Astrocyte of the cerebellum (primary cell): ENCODE data around the gene CCDC183.
A peak's percentile ranks its signal among the peaks of the same experiment; 100 is the strongest.

Experiments
- DNase-seq: peaks from one replicate; pipeline ENCODE4 v3.0.0-alpha.2; 2011; ENCODE audit warnings: low read depth
- H3K4me3 ChIP-seq: 2 replicates; pipeline ENCODE4 v1.5.1; 2011; ENCODE audit warnings: mild to moderate bottlenecking, low read depth, low read length, moderate library complexity
- CTCF ChIP-seq: IDR thresholded peaks from 2 replicates; pipeline ENCODE4 v1.5.1; 2012; ENCODE audit warnings: low read length, low read depth, moderate library complexity, mild to moderate bottlenecking; ENCODE audit errors: missing control alignments
- in situ Hi-C: cut with HindIII; loops from 2 replicates; pipeline ENCODE4 v1.10.0; 2017; ENCODE audit warnings: low sequenced_read_pairs

CCDC183 gene

GRCh38 chr9:136849038-136849959 lies 53.2 kb downstream of the CCDC183 start, which contains the start of gene PHPT1:
Gene PHPT1 (plus strand): TSS chr9:136849409. CDS start chr9:136849431, 22 bp downstream.
- in situ Hi-C loops: no loop called here
- TF ChIP-seq CTCF: no peak
- H3K4me3 ChIP-seq: peak within 1 kb of the TSS; percentile 70
- DNase-seq: peak; percentile 98

GRCh38 chr9:136849960-136850865 lies 54.1 kb downstream of the CCDC183 start:
- in situ Hi-C loops: no loop called here
- no peak for DNase-seq
- no peak for TF ChIP-seq CTCF
- peak overlapping the region; percentile 70 for H3K4me3 ChIP-seq

GRCh38 chr9:136850866-136851775 lies 55.0 kb downstream of the CCDC183 start:
- no peak for DNase-seq
- no peak overlapping the region for H3K4me3 ChIP-seq
- in situ Hi-C loops: no loop called here
- no peak for TF ChIP-seq CTCF

GRCh38 chr9:136851941-136852663 lies 56.0 kb downstream of the CCDC183 start, which contains the start of gene MAMDC4:
Gene MAMDC4 (plus strand): TSS chr9:136852346. CDS start chr9:136852417, 71 bp downstream.
- TF ChIP-seq CTCF: no peak
- H3K4me3 ChIP-seq: no peak within 1 kb of the TSS
- in situ Hi-C loops: no loop called here
- no peak for DNase-seq

GRCh38 chr9:136852664-136853595 lies 56.8 kb downstream of the CCDC183 start:
- in situ Hi-C loops: no loop called here
- no peak overlapping the region for H3K4me3 ChIP-seq
- no peak for TF ChIP-seq CTCF
- no peak for DNase-seq
